Fibroblast of lung (primary cell): ENCODE results near the gene SLC38A3. TPM values are rescaled to one million over a fixed set of nuclear protein-coding genes. Genes with fewer than 3 reads are reported as not detected.

Experiments used
- DNase-seq, 2 donors: peaks; one replicate each; pipeline versions ENCODE4 v3.0.0 to v3.0.0-alpha.2; 2010; ENCODE audit warnings: low read depth in 2 of 2
- H2AFZ ChIP-seq: 2 replicates; pipeline ENCODE4 v1.5.1; 2012; ENCODE audit warnings: low read length, control low read depth, inconsistent platforms
- H3K27ac ChIP-seq: 2 replicates; pipeline ENCODE4 v1.5.1; 2011; ENCODE audit warnings: low read length, control low read depth; ENCODE audit not compliant: insufficient read depth
- H3K27me3 ChIP-seq: 2 replicates; pipeline ENCODE4 v1.5.1; 2011; ENCODE audit warnings: mild to moderate bottlenecking, low read length; ENCODE audit not compliant: control insufficient read depth, insufficient read depth
- H3K36me3 ChIP-seq: 2 replicates; pipeline ENCODE4 v1.5.1; 2011; ENCODE audit warnings: low read length; ENCODE audit not compliant: control insufficient read depth, insufficient read depth
- H3K4me1 ChIP-seq: 2 replicates; pipeline ENCODE4 v1.5.1; 2011; ENCODE audit warnings: low read length; ENCODE audit not compliant: control insufficient read depth, insufficient read depth; ENCODE audit errors: extremely low read depth
- H3K4me2 ChIP-seq: 2 replicates; pipeline ENCODE4 v1.5.1; 2011; ENCODE audit warnings: low read length, control low read depth; ENCODE audit not compliant: insufficient read depth; ENCODE audit errors: extremely low read depth
- H3K4me3 ChIP-seq, 4 experiments: fragments of 200-600 bp in 1 of 4; sonication (generic) in 1 of 4; replicated peaks in 1 of 4; 2 replicates each; pipeline ENCODE4 v1.5.1; 2011 to 2016; ENCODE audit warnings: low read length in 4 of 4, low read depth in 3 of 4, mild to moderate bottlenecking in 3 of 4, control low read depth in 2 of 4, inconsistent platforms in 1 of 4, mixed read lengths in 1 of 4; ENCODE audit not compliant: insufficient read depth in 1 of 4; ENCODE audit errors: control extremely low read depth in 1 of 4
- H3K79me2 ChIP-seq: 2 replicates; pipeline ENCODE4 v1.5.1; 2012; ENCODE audit warnings: mild to moderate bottlenecking, low read length, inconsistent platforms; ENCODE audit not compliant: control insufficient read depth, insufficient read depth
- H3K9ac ChIP-seq: 2 replicates; pipeline ENCODE4 v1.5.1; 2011; ENCODE audit warnings: mild to moderate bottlenecking, low read length, control low read depth; ENCODE audit not compliant: insufficient read depth
- H3K9me3 ChIP-seq: 2 replicates; pipeline ENCODE4 v1.5.1; 2012; ENCODE audit warnings: low read depth, low read length; ENCODE audit not compliant: control insufficient read depth, insufficient read depth
- H4K20me1 ChIP-seq: 2 replicates; pipeline ENCODE4 v1.5.1; 2011; ENCODE audit warnings: low read length; ENCODE audit not compliant: control insufficient read depth, insufficient read depth; ENCODE audit errors: extremely low read depth
- EZH2 ChIP-seq: IDR thresholded peaks from 2 replicates; pipeline ENCODE4 v1.5.1; 2012; ENCODE audit warnings: low read length, control low read depth, mild to moderate bottlenecking; ENCODE audit errors: missing control alignments
- polyA plus RNA-seq, 2 donors: library from polyadenylated mRNA; depleted of rRNA in 1 of 2; stranded (reverse) in 1 of 2; unstranded in 1 of 2; fragments of >200 nt; gene quantifications; 2 replicates each; pipeline ENCODE4 v1.2.1, GENCODE V29; 2011 to 2012; ENCODE audit warnings: missing spikeins in 1 of 2
- total RNA-seq: library from RNA; depleted of rRNA; stranded (reverse); fragments of >200 nt; gene quantifications from 2 replicates; pipeline ENCODE4 v1.2.1, GENCODE V29; 2014
- TF ChIP-seq, protein P1 (sequence below), 2 donors: IDR thresholded peaks in 1 of 2; conservative IDR thresholded peaks in 1 of 2; 1 replicate in 1 of 2; 2 replicates in 1 of 2; pipeline ENCODE4 v1.5.1; 2011 to 2012; ENCODE audit warnings: low read length in 2 of 2, control low read depth in 1 of 2, inconsistent platforms in 1 of 2, low read depth in 1 of 2, mild to moderate bottlenecking in 1 of 2

Gene SLC38A3
- total and polyA plus RNA-seq, 2 donors (not counting 1 experiment from before 2014, with no cell fraction given), result 0.02 TPM; not detected in 1

DNA sequence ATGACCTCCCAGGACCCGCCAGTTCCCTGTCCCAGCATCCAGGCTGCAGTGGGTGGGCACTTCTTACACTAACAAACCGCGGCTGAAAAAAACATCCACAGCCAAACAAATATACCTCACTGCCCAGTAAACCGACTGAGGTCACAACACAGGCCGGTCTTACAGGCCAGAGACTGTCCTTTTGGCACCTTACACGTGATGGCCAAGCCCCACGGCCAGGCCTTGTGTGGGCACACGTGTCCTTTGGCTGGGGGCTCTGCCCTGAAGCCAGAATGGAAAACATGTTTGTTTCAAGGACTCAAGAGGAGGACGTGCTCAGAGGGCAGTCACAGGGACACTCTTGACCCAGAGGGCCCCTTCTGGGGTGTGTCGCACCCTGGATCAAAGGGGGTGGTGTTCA is 9.8 kb downstream of the SLC38A3 start:
- Histone ChIP-seq H3K4me2 (no peak overlapping the region), H3K36me3 (no peaks in the 10 kb centered on the region), H3K4me1 (no peaks in the 10 kb centered on the region), H2AFZ (no peak overlapping the region), H3K79me2 (no peaks in the 10 kb centered on the region), H3K4me3 (no peak overlapping the region), H4K20me1 (no peaks in the 10 kb centered on the region), H3K9ac (no peak overlapping the region), H3K9me3 (no peaks in the 10 kb centered on the region), H3K27me3 (peaks cover 6% of the 10 kb centered on the region), H3K27ac (no peak overlapping the region)
- no peak for DNase-seq
- TF ChIP-seq EZH2, result no peak
- TF ChIP-seq, protein P1, sequence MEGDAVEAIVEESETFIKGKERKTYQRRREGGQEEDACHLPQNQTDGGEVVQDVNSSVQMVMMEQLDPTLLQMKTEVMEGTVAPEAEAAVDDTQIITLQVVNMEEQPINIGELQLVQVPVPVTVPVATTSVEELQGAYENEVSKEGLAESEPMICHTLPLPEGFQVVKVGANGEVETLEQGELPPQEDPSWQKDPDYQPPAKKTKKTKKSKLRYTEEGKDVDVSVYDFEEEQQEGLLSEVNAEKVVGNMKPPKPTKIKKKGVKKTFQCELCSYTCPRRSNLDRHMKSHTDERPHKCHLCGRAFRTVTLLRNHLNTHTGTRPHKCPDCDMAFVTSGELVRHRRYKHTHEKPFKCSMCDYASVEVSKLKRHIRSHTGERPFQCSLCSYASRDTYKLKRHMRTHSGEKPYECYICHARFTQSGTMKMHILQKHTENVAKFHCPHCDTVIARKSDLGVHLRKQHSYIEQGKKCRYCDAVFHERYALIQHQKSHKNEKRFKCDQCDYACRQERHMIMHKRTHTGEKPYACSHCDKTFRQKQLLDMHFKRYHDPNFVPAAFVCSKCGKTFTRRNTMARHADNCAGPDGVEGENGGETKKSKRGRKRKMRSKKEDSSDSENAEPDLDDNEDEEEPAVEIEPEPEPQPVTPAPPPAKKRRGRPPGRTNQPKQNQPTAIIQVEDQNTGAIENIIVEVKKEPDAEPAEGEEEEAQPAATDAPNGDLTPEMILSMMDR (conservative IDR thresholded peaks at IDR 0.05 in 1 of 2, IDR thresholded peaks at IDR 0.05 in 1 of 2; ENCODE audit: low read depth in 1 of 2, low read length in 2 of 2), result no peak

DNA sequence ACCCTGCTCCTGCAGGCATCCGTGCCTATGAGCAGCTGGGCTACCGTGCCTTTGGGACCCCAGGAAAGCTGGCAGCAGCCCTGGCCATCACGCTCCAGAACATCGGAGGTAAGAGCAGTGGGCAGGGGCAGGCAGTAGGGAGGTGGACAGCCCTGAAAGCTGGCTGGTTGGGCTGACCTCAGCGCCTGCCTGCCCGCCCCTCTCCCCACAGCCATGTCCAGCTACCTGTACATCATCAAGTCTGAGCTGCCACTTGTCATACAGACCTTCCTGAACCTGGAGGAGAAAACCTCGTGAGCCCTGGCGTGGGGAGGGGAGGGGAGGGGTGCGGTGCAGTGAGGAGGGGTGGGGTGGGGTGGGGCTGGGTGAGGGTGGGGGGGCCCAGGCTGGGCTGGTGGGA is 10.5 kb downstream of the SLC38A3 start:
- H3K79me2 ChIP-seq, result no peaks in the 10 kb centered on the region
- no peak overlapping the region for H3K4me2 ChIP-seq
- no peaks in the 10 kb centered on the region for H3K36me3 ChIP-seq
- no peak overlapping the region for H3K27ac ChIP-seq
- no peak overlapping the region for H3K4me3 ChIP-seq
- no peak overlapping the region for H3K9ac ChIP-seq
- no peak overlapping the region for H2AFZ ChIP-seq
- no peaks in the 10 kb centered on the region for H3K9me3 ChIP-seq
- peaks cover 6% of the 10 kb centered on the region for H3K27me3 ChIP-seq
- H4K20me1 ChIP-seq, result no peaks in the 10 kb centered on the region
- no peak for TF ChIP-seq EZH2
- TF ChIP-seq, protein P1 (conservative IDR thresholded peaks at IDR 0.05 in 1 of 2, IDR thresholded peaks at IDR 0.05 in 1 of 2; ENCODE audit: low read depth in 1 of 2, low read length in 2 of 2), result no peak
- DNase-seq, result no peak
- H3K4me1 ChIP-seq, result no peaks in the 10 kb centered on the region

DNA sequence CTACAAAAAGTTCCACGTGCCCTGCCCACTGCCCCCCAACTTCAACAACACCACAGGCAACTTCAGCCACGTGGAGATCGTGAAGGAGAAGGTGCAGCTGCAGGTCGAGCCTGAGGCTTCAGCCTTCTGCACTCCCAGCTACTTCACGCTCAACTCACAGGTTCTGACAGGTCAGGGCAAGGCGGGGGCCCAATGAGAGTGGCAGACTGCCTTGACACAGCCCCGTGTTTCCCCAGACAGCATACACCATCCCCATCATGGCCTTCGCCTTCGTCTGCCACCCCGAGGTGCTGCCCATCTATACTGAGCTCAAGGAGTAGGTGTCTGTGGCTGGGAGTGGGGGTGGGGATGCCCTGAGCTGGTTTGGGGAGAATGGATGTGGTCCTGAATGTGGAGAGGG is 12.6 kb downstream of the SLC38A3 start:
- H3K4me2 ChIP-seq, result no peak overlapping the region
- H3K4me1 ChIP-seq, result no peaks in the 10 kb centered on the region
- no peaks in the 10 kb centered on the region for H4K20me1 ChIP-seq
- no peaks in the 10 kb centered on the region for H3K36me3 ChIP-seq
- H3K27ac ChIP-seq, result no peak overlapping the region
- no peak for DNase-seq
- no peak overlapping the region for H3K4me3 ChIP-seq
- no peaks in the 10 kb centered on the region for H3K79me2 ChIP-seq
- no peak overlapping the region for H3K9ac ChIP-seq
- TF ChIP-seq, protein P1 (conservative IDR thresholded peaks at IDR 0.05 in 1 of 2, IDR thresholded peaks at IDR 0.05 in 1 of 2; ENCODE audit: low read depth in 1 of 2, low read length in 2 of 2), result no peak
- H3K27me3 ChIP-seq, result peaks cover 6% of the 10 kb centered on the region
- H3K9me3 ChIP-seq, result no peaks in the 10 kb centered on the region
- H2AFZ ChIP-seq, result no peak overlapping the region
